Bladder microvascular endothelial cell (primary cell): Measurements from ENCODE around the gene SECTM1. TPM values are rescaled to one million over a fixed set of nuclear protein-coding genes. Genes with fewer than 3 reads are reported as not detected.

Experiments used
- total RNA-seq: library from RNA; depleted of rRNA; stranded (reverse); fragments of >200 nt; gene quantifications from 2 replicates; pipeline ENCODE4 v1.2.3, GENCODE V29; 2014

Gene SECTM1
- total RNA-seq = 2.2 and 3.9 TPM in 2 replicates

GRCh38 chr17:82333279-82334171 lies at the start of gene SECTM1:
TSS of gene SECTM1 (minus strand) at chr17:82333766. CDS start at chr17:82327240, 6,526 bp downstream.

GRCh38 chr17:82371333-82372248 lies 38.0 kb upstream of the SECTM1 start, which contains the start of gene UTS2R:
TSS of gene UTS2R (plus strand) at chr17:82371765. CDS start at chr17:82374325, 2,560 bp downstream.

GRCh38 chr17:82358465-82359350 lies 25.1 kb upstream of the SECTM1 start, which contains the start of gene TEX19:
TSS of gene TEX19 (plus strand) at chr17:82359247. CDS start at chr17:82362151, 2,904 bp downstream.

GRCh38 chr17:82317394-82318168 lies 16.0 kb downstream of the SECTM1 start, which contains the start of gene CD7:
TSS of gene CD7 (minus strand) at chr17:82317608. CDS start at chr17:82317495, 113 bp downstream.

GRCh38 chr17:82273327-82274133 lies 60.0 kb downstream of the SECTM1 start, which contains the start of gene CSNK1D:
TSS of gene CSNK1D (minus strand) at chr17:82273700. CDS start at chr17:82273381, 319 bp downstream.

Other genes starting within 250 kb of the SECTM1 start
- gene FASN, start 235.5 kb downstream of the SECTM1 start, total RNA-seq = 73.0 and 95.0 TPM in 2 replicates
- gene CCDC57, start 120.9 kb downstream of the SECTM1 start, total RNA-seq = 4.9 and 11.0 TPM in 2 replicates
- 146 and 192 TPM in 2 replicates for gene SLC16A3, start 104.7 kb downstream of the SECTM1 start, total RNA-seq
- gene CSNK1D, start 60.1 kb downstream of the SECTM1 start, total RNA-seq = 40.8 and 76.5 TPM in 2 replicates
- not detected in 2 replicates for gene CD7, start 16.2 kb downstream of the SECTM1 start, total RNA-seq
- not detected in 2 replicates for gene TEX19, start 25.5 kb upstream of the SECTM1 start, total RNA-seq
- not detected in 2 replicates for gene UTS2R, start 38.0 kb upstream of the SECTM1 start, total RNA-seq
- 9.9 and 12.3 TPM in 2 replicates for gene HEXD, start 84.6 kb upstream of the SECTM1 start, total RNA-seq
- gene OGFOD3, start 84.8 kb upstream of the SECTM1 start, total RNA-seq = 25.3 and 33.4 TPM in 2 replicates
- 40.3 and 49.9 TPM in 2 replicates for gene CYBC1, start 117.0 kb upstream of the SECTM1 start, total RNA-seq
- 33.7 and 58.9 TPM in 2 replicates for gene NARF, start 125.0 kb upstream of the SECTM1 start, total RNA-seq
- 24.3 and 40.2 TPM in 2 replicates for gene FOXK2, start 186.0 kb upstream of the SECTM1 start, total RNA-seq